ENCODE measurements around the gene FUOM.

Gene FUOM

DNA sequence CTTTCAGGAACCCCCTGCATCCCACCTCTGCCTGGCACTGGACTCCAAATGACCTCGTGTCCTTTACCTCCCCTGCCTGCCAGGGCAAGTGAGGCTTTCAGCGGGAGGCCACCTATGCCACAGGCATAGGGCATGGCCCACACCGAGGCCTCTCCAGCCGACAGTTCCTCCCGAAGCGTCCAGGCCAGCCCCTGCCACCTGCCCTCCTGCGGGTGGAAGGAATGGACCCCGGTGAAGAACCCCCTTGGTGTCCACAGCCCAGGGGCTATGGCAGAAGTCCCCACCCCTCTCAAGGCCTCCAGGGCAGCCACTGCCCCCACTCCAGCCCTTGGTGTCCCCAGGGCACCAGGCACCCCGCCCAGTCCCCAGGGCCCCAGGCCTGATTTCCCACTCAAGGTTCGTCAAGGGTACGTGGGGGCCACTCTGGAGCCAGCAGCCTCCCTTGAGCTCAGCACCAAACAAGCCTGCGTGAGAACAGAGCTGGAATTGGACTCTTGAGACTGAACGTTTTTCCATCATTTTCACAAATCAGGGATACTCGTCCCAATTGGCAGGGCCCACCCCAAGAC lies 3.1 kb downstream of the FUOM start:
- whole genome bisulfite sequencing, 2 donors (ENCODE audit: extremely low coverage in 2 of 2, insufficient read length in 2 of 2, insufficient replicate concordance in 1 of 2): no CpG with 5 or more reads among the region's 14 CpGs

DNA sequence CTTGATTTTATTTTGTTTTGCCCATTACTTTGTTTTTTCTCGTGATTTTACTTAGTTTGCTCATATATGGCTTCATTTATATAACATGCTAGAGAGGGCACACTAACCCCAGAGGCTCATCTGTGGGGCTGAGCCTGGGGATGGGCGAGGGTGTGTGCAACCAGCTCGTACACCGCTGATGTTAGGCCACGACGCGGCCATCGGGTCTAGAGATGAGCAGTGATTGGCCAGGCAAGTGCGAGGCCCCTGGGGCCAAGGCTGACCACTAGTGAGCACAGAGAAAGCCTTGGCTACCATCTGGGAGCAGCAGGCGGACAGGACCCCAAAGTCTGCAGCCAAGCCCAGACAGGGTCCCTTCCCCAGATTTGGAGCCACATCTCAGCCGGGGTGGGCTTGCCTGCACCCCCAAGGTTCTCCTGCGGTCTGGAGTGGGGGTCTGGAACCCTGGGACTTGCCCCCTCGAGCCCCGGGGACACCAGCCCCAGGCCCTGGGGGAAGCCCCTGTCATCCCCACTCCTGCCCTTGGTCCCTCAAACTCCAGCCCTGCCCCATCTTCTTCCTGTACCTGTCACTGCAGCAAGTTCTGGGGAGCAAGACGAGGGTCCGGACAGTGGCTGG lies 3.7 kb downstream of the FUOM start:
- no peak overlapping the region for H3K4me2 ChIP-seq (ENCODE audit: insufficient read depth, low read length, poor library complexity, severe bottlenecking)
- no peak overlapping the region for H3K23ac ChIP-seq (ENCODE audit: low read depth, low read length, poor library complexity)
- peaks cover 0 to 4% of the 10 kb centered on the region in 2 donors for H3K9me3 ChIP-seq (replicated peaks in 1 of 2; ENCODE audit: control insufficient read depth in 2 of 2, insufficient read depth in 1 of 2, low read depth in 1 of 2, low read length in 2 of 2)
- H3K79me1 ChIP-seq (ENCODE audit: low read depth, low read length): peaks cover 13% of the 10 kb centered on the region
- WGBS, 2 donors (ENCODE audit: extremely low coverage in 2 of 2, insufficient read length in 2 of 2, insufficient replicate concordance in 1 of 2): no CpG with 5 or more reads among the region's 16 CpGs
- H2BK5ac ChIP-seq (ENCODE audit: low read length): no peak overlapping the region
- no peak overlapping the region for H2BK15ac ChIP-seq (ENCODE audit: low read length)
- H3K14ac ChIP-seq (ENCODE audit: low read length): no peak overlapping the region
- no peak for DNase-seq (ENCODE audit: low spot score)
- peaks cover 0 to 2% (median 0%) of the 10 kb centered on the region in 3 experiments for H3K27me3 ChIP-seq (ENCODE audit: control insufficient read depth in 3 of 3, insufficient read depth in 3 of 3, low read depth in 1 of 3, low read length in 3 of 3)
- H3K4ac ChIP-seq (ENCODE audit: low read length): no peak overlapping the region
- peaks cover 0 to 9% of the 10 kb centered on the region in 2 donors for H3K4me1 ChIP-seq (ENCODE audit: control insufficient read depth in 2 of 2, insufficient read depth in 1 of 2, low read depth in 1 of 2, low read length in 2 of 2)
- no peak overlapping the region for H3K4me3 ChIP-seq (ENCODE audit: low read length in 2 of 2)
- H3K9ac ChIP-seq (ENCODE audit: low read depth, low read length, poor library complexity): no peak overlapping the region
- no peak overlapping the region for H2BK12ac ChIP-seq (ENCODE audit: low read length)
- H3K36me3 ChIP-seq (replicated peaks in 1 of 2; ENCODE audit: control insufficient read depth in 2 of 2, insufficient read depth in 2 of 2, low read length in 2 of 2): peaks cover 0 to 4% of the 10 kb centered on the region in 2 donors
- H3K18ac ChIP-seq (ENCODE audit: low read length): no peak overlapping the region
- H3K27ac ChIP-seq (replicated peaks; ENCODE audit: low read length): no peak overlapping the region
- H2AFZ ChIP-seq (ENCODE audit: low read length): no peak overlapping the region
- no peak overlapping the region for H2AK5ac ChIP-seq (ENCODE audit: low read depth, low read length)
- H4K91ac ChIP-seq (ENCODE audit: low read depth, low read length, poor library complexity): no peak overlapping the region
- no peak overlapping the region for H4K8ac ChIP-seq (ENCODE audit: low read depth, low read length)
- no peak overlapping the region for H2BK120ac ChIP-seq (ENCODE audit: low read depth, low read length)

More for the DNA sequence above, 3.1 kb downstream of the FUOM start:
- H3K4me2 ChIP-seq (ENCODE audit: insufficient read depth, low read length, poor library complexity, severe bottlenecking): no peak overlapping the region
- DNase-seq (ENCODE audit: low spot score): no peak
- no peak overlapping the region for H3K9ac ChIP-seq (ENCODE audit: low read depth, low read length, poor library complexity)
- H3K9me3 ChIP-seq (replicated peaks in 1 of 2; ENCODE audit: control insufficient read depth in 2 of 2, insufficient read depth in 1 of 2, low read depth in 1 of 2, low read length in 2 of 2): peaks cover 0 to 2% of the 10 kb centered on the region in 2 donors
- H3K27me3 ChIP-seq (ENCODE audit: control insufficient read depth in 3 of 3, insufficient read depth in 3 of 3, low read depth in 1 of 3, low read length in 3 of 3): peaks cover 0 to 2% (median 0%) of the 10 kb centered on the region in 3 experiments
- H3K4ac ChIP-seq (ENCODE audit: low read length): no peak overlapping the region
- no peak overlapping the region for H2AK5ac ChIP-seq (ENCODE audit: low read depth, low read length)
- H2BK5ac ChIP-seq (ENCODE audit: low read length): no peak overlapping the region
- no peak overlapping the region for H3K4me3 ChIP-seq (ENCODE audit: low read length in 2 of 2)
- no peak overlapping the region for H2BK12ac ChIP-seq (ENCODE audit: low read length)
- no peak overlapping the region for H2BK15ac ChIP-seq (ENCODE audit: low read length)
- no peak overlapping the region for H4K91ac ChIP-seq (ENCODE audit: low read depth, low read length, poor library complexity)
- H3K36me3 ChIP-seq (replicated peaks in 1 of 2; ENCODE audit: control insufficient read depth in 2 of 2, insufficient read depth in 2 of 2, low read length in 2 of 2): peaks cover 0 to 4% of the 10 kb centered on the region in 2 donors
- peaks cover 0 to 6% of the 10 kb centered on the region in 2 donors for H3K4me1 ChIP-seq (ENCODE audit: control insufficient read depth in 2 of 2, insufficient read depth in 1 of 2, low read depth in 1 of 2, low read length in 2 of 2)
- no peak overlapping the region for H2BK120ac ChIP-seq (ENCODE audit: low read depth, low read length)
- no peak overlapping the region for H2AFZ ChIP-seq (ENCODE audit: low read length)
- no peak overlapping the region for H3K18ac ChIP-seq (ENCODE audit: low read length)
- peak overlapping the region; percentile 56 for H3K14ac ChIP-seq (ENCODE audit: low read length)
- H4K8ac ChIP-seq (ENCODE audit: low read depth, low read length): no peak overlapping the region
- no peak overlapping the region for H3K23ac ChIP-seq (ENCODE audit: low read depth, low read length, poor library complexity)
- H3K27ac ChIP-seq (replicated peaks; ENCODE audit: low read length): no peak overlapping the region
- peaks cover 13% of the 10 kb centered on the region for H3K79me1 ChIP-seq (ENCODE audit: low read depth, low read length)

GRCh38 chr10:133353202-133353959 lies 4.4 kb downstream of the FUOM start:
- Histone ChIP-seq H3K4me3 (ENCODE audit: low read length in 2 of 2) (no peak overlapping the region), H3K79me1 (ENCODE audit: low read depth, low read length) (peaks cover 13% of the 10 kb centered on the region), H3K4me2 (ENCODE audit: insufficient read depth, low read length, poor library complexity, severe bottlenecking) (no peak overlapping the region), H4K91ac (ENCODE audit: low read depth, low read length, poor library complexity) (no peak overlapping the region), H4K8ac (ENCODE audit: low read depth, low read length) (peak overlapping the region; percentile 72), H2BK15ac (ENCODE audit: low read length) (no peak overlapping the region), H2BK5ac (ENCODE audit: low read length) (no peak overlapping the region), H3K23ac (ENCODE audit: low read depth, low read length, poor library complexity) (peak overlapping the region; percentile 85), H3K9me3 (replicated peaks in 1 of 2; ENCODE audit: control insufficient read depth in 2 of 2, insufficient read depth in 1 of 2, low read depth in 1 of 2, low read length in 2 of 2) (peaks cover 0 to 5% of the 10 kb centered on the region in 2 donors), H3K27ac (replicated peaks; ENCODE audit: low read length) (no peak overlapping the region), H3K18ac (ENCODE audit: low read length) (peak overlapping the region; percentile 28), H3K4ac (ENCODE audit: low read length) (no peak overlapping the region), H3K14ac (ENCODE audit: low read length) (peak overlapping the region; percentile 71), H2BK12ac (ENCODE audit: low read length) (peak overlapping the region; percentile 22), H3K36me3 (replicated peaks in 1 of 2; ENCODE audit: control insufficient read depth in 2 of 2, insufficient read depth in 2 of 2, low read length in 2 of 2) (peaks cover 0 to 4% of the 10 kb centered on the region in 2 donors), H3K27me3 (ENCODE audit: control insufficient read depth in 3 of 3, insufficient read depth in 3 of 3, low read depth in 1 of 3, low read length in 3 of 3) (peaks cover 0 to 2% (median 0%) of the 10 kb centered on the region in 3 experiments), H2AK5ac (ENCODE audit: low read depth, low read length) (no peak overlapping the region), H3K4me1 (ENCODE audit: control insufficient read depth in 2 of 2, insufficient read depth in 1 of 2, low read depth in 1 of 2, low read length in 2 of 2) (peaks cover 0 to 10% of the 10 kb centered on the region in 2 donors), H3K9ac (ENCODE audit: low read depth, low read length, poor library complexity) (peak overlapping the region; percentile 44), H2AFZ (ENCODE audit: low read length) (no peak overlapping the region), H2BK120ac (ENCODE audit: low read depth, low read length) (no peak overlapping the region)
- no CpG with 5 or more reads among the region's 16 CpGs for WGBS, 2 donors (ENCODE audit: extremely low coverage in 2 of 2, insufficient read length in 2 of 2, insufficient replicate concordance in 1 of 2)
- DNase-seq (ENCODE audit: low spot score): no peak

Data from neuronal stem cell (in vitro differentiated cells).